DMS153 (cell line): Measurements from ENCODE around the gene SCUBE1.

Experiments used
- DNase-seq: peaks from one replicate; lab custom pipeline; 2025; lab: John Stamatoyannopoulos, UW

The SCUBE1 gene

DNA sequence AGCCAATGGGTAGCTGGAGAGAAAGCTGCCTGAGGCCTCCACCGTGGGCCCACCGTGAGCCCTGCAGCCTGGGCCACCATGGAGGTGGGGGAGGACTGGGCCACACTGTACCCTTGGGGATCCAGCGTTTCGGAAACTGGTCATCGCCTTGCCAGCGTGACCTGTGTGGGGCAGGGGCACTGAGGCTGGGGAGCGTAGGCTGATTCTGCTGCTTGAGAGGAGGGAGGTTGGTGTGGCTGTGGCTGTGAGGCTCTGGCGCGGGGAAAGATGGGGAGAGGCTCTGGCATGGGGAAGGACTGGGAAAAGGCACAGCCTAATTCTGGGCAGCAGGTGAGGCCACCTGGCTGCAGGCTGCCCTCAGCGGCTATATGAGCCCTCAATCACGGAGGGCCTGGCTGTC, 143.6 kb downstream of the SCUBE1 start:
- no peak for DNase-seq

DNA sequence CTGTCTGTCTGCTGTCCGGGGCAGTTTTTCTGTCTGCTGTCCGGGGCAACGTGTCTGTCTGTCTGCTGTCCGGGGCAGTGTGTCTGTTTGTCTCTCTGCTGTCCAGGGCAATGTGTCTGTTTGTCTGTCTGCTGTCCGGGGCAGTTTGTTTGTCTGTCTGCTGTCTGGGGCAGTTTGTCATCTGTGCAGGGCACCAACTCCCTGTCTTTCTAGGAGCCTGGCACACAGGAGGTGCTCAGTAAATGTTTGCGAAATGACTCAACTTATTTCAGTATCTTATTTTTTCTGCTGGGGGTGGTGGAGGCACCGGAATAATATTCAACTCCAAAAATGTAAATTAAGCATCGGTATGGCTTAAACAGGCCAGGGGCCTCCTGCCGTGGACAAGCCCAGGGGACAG, 144.2 kb downstream of the SCUBE1 start:
- DNase-seq, result no peak

- DNase-seq, result no peak
Observed at GRCh38 chr22:43198126-43198525, 145.0 kb downstream of the SCUBE1 start.

- no peak for DNase-seq
Observed at GRCh38 chr22:43197271-43197941, 145.8 kb downstream of the SCUBE1 start.

GRCh38 chr22:43191831-43192230, 151.3 kb downstream of the SCUBE1 start:
- no peak for DNase-seq

GRCh38 chr22:43188829-43189545, 154.2 kb downstream of the SCUBE1 start:
- no peak for DNase-seq

DNA sequence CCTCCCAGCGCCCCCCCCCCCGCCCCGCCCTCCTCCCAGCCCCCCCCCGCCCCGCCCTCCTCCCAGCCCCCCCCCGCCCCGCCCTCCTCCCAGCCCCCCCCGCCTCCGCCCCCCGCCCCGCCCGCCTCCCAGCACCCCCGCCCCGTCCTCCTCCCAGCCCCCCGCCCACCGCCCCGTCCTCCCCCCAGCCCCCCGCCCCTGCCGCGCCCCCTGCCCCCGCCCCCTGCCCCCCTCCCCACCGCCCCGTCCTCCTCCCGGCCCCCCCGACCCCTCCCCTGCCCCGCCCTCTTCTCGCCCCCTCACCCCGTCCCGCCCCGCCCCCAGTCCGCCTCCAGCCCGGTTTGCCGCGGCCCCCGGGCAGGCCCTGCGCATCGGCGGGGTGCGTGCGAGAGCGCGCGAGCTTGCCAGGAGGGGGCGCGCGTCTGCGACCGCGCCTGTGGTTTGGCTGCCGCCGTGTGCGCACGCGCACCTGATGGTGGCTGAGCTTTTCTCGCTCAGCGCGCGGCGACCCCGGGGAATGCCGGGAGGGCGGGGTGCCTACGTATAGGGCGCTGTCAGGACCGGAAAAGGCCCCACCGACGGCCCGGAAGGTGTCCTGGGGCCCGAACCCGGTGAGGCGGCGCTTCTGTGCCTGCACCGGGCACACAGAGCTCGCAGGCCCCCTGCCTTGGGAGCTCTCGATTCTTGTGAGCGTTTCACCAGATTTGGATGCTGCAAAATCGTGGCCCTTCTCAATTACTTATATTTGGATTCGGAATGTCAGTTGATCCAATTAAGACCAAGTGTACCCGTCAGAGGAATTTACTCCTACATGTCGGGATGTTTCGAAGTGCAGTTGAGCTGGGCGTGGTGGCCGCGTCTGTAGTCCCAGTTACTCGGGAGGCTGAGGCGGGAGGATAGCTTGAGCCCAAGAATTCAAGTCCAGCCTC, 155.7 kb downstream of the SCUBE1 start:
- DNase-seq, result peak; percentile 93

DNA sequence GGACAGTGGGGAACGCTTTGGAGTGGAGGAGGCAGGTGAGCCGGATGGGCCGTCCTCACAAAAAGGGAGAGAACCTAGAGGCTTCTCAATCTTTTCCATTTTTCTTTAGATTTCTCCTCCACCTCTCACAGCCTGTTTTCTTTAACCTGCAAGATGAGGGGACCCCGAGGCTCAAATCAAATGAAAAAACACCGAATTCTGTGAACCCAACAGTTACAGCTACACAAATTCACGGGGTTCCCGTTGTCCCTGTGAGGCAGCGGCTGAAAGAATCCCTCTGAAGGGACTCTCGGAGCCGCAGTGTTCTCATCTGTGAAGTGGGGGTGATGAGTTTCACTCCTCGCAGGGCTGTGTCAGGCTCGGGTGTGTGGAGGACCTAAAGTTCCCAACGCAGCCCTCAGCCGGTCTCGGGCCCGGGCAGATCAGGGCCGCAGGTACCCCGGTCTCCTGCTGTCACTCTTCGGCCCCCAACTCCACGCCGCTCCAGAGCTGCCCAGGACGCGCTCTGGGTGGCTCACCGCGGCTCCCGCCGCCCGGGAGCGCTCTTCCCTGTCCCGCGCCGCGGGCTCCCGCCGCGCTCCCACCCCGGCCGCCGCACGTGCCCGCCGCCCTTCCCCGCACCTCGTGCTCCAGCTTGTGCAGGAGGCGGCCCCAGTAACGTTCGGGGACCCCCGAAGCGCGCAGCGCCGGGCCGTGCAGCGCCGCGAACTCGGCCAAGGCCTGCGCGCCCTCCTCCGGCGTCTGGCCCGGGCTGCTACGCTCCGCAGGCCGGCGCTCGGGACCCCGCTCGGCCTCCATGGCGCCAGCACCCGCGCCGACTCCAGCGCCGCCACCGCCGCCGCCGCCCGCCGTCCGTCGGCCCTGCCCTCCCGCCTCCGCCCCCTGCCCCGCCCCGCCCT, 156.7 kb downstream of the SCUBE1 start, which contains the start of gene TTLL12:
TTLL12 (minus strand) TSS at position 863 of the 899 bp plus-strand sequence; CDS start at position 798, 65 bp downstream.
- no peak for DNase-seq

DNA sequence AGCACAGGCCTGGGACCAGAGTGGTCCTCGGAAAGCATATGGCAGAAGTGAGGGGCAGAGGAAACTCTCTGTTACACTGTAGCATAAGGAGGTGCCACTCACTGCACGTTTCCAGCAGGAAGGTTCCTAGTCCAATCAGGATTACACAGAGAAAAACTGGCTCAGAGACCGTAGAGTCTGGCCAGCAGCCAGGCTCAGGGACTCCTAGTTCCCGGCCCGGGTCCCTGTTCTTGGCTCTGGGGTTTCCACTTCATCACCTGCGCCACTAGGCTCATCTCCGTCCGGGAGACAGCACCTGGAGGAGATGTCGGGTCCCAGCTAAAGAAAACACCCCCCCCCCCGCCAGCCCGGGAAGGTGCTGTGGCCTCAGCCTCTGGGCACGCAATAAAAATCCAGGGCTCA, 157.3 kb downstream of the SCUBE1 start:
- no peak for DNase-seq

DNA sequence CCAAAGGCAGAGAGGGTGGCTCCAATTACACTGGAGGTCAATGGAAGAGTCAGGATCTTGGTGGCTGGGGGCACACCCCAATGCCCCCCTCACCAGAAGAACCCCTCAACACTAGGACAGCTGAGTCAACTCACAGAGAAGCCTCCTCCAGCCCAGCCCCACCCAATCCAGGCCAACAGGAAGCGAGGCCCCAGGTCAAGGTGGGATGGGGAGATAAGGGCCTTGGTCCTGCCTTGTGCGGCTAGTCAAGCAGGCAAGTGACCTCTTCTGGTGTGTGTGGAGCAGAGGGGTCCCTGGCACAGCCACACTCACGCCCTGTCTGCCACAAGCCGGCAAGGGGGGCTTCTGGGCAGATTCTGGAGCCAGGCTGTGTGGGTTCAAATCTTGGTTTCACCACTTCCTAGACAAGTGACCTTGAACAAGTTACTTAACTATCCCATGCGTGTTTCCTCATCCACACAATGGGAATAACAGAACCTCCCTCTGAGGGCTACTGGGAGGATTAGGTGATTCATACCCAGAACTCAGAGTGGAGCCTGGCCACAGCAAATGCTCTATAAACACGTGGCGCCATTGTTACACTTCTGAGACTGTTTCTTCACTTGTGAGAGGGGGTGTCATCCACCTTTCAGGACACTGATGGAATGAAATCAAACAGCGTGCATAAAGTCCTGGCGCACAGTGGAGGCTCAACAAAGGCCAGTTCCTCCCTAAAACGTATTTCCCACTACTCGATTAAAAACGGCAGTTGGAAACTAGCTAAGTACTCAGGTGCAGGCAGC, 159.5 kb downstream of the SCUBE1 start:
- no peak for DNase-seq

DNA sequence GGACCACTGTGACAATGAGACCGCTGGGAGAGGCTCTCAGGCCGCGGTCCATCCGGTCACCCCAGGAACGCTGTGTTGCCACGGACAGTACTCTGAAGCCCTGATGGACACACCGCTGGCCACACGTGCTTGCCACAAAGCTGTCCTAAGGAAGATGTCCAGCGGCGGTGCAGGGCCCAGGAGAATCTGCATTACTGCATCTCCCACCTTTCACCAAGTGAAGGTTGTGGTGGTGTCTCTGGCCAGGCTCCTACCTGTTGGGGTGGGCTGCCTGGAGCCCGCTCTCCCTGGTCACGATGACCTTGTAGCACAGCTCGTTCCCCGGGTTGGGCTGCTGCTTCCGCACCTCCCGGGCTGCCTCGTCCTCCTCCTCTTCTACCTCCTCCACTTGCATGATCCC, 160.4 kb downstream of the SCUBE1 start:
- no peak for DNase-seq

DNA sequence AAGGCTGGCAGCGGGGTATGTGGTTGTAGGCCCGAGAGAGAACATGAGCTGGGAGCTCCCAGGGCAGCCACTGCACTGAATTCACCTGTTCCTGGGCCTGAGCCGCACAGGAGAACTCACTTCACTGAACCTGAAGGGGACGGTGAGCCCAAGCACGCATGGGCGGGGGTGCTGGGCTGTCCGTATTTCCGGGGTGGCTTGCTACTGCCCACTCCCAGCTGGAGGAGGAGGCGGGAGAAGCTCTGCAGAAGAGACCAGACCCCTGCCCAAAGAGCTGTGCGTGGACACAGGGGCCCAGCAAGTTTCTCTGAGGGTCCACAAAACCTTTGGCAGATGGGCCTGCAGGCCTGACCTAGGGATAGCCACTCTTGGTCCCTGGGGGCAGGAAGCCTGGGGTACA, 161.1 kb downstream of the SCUBE1 start:
- no peak for DNase-seq

DNA sequence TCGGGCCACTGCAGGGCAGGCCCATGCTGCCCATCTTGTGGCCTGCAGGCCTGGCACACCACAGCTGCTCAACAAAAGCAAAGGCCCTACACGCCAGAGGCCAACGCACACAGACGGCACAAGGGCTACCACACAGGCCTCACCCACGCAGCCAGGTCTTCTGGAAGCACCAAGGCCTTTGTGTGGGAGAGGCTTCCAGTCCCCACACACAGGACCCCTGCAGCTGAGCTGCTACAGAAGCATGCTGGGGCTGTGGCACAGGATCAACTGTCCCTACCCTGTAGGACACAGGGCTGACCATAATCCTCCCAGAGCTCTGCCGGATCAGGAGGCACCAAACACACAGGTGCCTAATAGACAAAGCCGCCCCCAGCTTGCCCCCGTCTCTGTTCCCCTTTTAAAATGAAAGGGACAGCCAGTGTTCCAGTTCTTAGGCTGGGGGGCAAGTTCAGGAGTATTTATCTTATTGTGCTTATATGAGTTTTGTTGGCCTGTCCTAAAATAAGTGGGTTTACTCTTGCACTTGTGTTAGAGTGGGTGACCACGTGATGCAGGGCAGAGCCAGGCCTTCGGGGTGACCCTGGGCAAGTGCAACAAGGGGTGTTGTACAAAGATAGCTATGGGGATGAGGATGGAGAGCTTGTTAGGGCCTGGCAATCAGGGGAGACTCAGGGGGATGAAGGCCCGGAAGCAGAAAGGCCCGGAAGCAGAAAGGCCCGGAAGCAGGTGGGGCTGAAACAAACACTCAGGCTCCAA, 161.7 kb downstream of the SCUBE1 start:
- no peak for DNase-seq

- no peak for DNase-seq
Observed at GRCh38 chr22:43180670-43181069, 162.5 kb downstream of the SCUBE1 start.

GRCh38 chr22:43179911-43180195, 163.3 kb downstream of the SCUBE1 start:
- DNase-seq, result no peak

- no peak for DNase-seq
Observed at GRCh38 chr22:43179146-43179910, 163.8 kb downstream of the SCUBE1 start.

- DNase-seq, result no peak
Observed at GRCh38 chr22:43177479-43177878, 165.7 kb downstream of the SCUBE1 start.

GRCh38 chr22:43176090-43176489, 167.1 kb downstream of the SCUBE1 start:
- DNase-seq, result no peak

DNA sequence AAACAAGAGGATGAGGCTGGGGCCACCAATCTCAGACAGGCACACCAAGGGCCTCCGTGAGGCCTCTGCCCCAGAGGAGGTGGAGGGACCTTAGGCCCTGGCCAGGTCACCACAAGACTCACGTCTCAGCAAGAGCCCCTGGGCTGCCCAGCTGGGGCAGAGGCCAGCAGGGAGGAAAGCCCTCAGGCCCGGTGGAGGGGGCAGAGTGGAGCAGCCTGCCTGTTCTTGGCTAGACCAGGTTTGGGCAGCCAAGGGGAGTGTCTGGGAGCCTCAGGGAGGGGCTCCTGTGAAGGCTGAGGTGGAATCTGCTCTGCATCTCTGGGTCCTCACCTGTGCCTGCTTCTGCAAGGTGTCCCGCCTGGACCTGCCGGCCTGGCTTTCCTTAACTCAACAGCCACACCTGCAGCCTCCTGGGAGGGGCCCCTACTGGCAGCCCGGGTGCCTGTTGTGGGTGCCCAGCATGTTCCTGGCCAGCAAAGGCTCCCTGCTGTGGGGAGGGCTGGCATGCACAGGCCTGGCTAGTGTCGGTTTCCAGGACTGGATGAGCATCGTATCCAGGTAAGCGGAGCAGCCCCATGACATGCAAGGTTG, 168.1 kb downstream of the SCUBE1 start:
- DNase-seq, result no peak
